Activated CD4-positive, CD25-positive, alpha-beta regulatory T cell treated with anti-CD3 and anti-CD28 coated beads, Interleukin-2, amount 50 U/mL, for 16 hours (primary cell): ENCODE results near the gene CES2.
"Not testable (repeated sequence)": the region's sequence is repeated elsewhere in the genome, so short reads cannot be mapped to it uniquely, and the experiment has no call there.

Experiments
- DNase-seq: peaks from one replicate; pipeline ENCODE4 v3.0.0-alpha.2; 2020; ENCODE audit warnings: low read depth, low spot score

The CES2 gene

DNA sequence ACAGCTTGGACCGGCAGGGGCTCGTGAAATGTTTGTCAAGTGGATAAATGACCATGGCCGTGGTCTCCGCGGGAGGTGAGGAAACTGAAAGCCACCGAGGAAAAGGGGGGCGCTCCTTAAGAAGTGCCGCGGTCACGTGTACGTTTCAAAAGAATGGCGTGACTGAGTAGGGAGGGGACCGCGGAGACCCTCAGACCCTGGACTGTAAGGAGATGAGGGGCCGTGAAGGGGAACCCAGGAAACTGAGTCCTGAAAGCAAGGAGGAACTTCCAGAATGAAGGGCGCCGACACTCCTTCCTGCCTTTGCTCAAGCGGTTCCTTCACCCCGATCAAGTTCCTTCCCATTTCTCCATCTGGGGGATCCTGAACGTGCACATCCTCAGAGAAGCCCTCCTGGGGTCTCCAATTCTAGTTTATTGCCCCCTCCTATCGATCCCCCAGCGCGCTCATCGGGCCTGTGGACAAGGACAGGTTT, 440 bp upstream of the CES2 start:
- DNase-seq, result not testable (repeated sequence)

DNA sequence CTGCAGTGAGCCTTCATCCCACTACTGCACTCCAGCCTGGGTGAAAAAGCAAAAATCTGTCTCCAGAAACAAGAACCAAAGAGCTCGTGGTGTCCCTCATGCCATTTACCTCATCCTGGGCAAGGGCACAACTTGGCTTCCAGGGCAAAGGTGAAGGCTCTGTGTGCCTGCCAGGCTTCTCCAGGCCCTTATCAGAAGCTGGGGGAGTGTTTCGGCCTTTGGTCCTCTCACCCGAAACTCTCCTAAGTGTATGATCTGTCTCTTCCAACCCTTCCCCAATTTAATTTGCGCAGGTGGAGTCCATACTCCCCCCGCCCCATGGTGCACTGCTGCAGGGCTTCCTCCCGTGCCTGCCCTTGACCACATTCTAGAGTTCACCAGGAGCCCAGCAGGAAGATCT, 1.1 kb downstream of the CES2 start:
- no peak for DNase-seq

- DNase-seq, result no peak
These were observed 1.7 kb downstream of the CES2 start for GRCh38 chr16:66936889-66937554.

- no peak for DNase-seq
These were observed 2.5 kb downstream of the CES2 start for GRCh38 chr16:66937725-66938337.

- no peak for DNase-seq
These were observed 4.0 kb downstream of the CES2 start for GRCh38 chr16:66939366-66939765.

DNA sequence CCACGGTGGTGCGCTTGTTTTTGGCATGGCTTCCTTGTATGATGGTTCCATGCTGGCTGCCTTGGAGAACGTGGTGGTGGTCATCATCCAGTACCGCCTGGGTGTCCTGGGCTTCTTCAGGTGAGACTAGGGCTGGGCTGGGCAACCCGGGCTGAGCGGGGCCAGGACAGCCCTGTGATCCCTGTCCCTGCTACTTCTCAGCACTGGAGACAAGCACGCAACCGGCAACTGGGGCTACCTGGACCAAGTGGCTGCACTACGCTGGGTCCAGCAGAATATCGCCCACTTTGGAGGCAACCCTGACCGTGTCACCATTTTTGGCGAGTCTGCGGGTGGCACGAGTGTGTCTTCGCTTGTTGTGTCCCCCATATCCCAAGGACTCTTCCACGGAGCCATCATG, 4.9 kb downstream of the CES2 start:
- DNase-seq, result no peak

- no peak for DNase-seq
These were observed 7.7 kb downstream of the CES2 start for GRCh38 chr16:66942981-66943380.

DNA sequence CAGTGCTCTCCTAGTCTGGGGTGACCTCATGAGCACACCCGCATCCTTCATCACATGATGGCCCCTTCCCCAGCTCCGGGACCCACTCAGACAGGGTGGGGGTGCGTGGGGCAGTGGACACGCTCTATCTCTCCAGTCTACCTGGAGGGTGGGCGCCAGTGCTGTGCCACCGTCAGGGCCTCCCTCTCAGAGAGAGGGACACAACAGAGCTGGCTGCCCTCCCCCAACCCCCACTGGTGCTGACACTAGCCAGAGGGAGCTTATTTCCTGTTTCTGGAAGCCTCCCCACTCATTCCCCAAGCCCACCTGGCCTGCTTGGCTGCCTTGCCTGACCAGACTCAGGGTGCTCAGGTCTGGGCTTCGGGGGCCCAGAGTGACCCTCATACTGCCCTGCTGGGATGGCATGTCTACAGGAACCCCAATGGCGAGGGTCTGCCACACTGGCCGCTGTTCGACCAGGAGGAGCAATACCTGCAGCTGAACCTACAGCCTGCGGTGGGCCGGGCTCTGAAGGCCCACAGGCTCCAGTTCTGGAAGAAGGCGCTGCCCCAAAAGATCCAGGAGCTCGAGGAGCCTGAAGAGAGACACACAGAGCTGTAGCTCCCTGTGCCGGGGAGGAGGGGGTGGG, 8.2 kb downstream of the CES2 start:
- no peak for DNase-seq

- DNase-seq, result no peak
These were observed 8.7 kb downstream of the CES2 start for GRCh38 chr16:66944054-66944441.

DNA sequence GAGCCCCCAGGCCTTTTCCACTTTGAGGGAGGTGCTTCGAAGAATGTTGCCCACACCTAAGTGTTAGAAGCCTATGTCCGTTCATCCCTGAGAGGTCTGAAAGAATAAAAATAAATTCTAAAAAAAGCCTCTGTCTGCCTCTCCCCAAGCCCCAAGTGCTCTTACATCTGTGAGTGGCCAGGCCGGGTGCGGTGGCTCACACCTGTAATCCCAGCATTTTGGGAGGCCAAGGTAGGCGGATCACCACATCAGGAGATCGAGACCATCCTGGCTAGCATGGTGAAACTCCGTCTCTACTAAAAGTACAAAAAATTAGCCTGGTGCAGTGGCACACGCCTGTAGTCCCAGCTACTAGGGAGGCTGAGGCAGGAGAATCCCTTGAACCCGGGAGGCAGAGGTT, 9.7 kb downstream of the CES2 start:
- DNase-seq, result not testable (repeated sequence)

DNA sequence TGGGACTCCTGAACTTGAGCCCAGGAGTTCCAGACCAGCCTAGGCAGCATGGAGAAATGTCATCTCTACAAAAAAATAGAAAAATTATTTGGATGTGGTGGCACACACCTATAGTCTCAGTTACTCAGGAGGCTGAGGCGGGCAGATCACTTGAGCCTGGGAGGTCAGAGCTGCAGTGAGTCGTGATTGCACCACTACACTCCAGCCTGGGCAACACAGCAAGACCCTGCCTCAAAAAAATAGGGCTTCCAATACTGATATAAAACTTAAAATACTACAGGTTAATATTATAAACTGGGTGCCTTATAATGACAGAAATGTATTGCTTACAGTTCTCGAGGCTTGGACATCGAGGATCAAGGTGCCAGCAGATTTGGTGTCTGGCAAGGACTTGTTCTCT, 10.6 kb downstream of the CES2 start:
- DNase-seq, result no peak

DNA sequence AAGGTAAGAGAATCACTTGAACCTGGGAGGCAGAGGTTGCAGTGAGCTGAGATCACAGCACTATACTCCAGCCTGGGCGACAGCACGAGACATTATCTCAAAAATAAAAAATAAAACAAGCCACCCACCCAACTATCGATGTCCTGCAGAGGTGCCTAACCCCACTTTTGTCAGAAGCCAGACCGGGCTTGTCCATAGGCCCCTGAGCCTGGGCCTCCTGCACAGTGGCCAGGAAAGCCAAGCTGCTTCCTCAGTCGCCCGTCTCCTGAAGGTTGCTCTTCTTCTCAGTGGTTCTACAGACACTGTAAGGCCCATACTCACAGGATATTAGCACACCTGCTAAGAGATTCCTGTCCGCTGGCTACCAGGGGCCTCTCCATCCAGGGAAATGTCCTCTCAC, 11.2 kb downstream of the CES2 start:
- DNase-seq, result no peak

DNA sequence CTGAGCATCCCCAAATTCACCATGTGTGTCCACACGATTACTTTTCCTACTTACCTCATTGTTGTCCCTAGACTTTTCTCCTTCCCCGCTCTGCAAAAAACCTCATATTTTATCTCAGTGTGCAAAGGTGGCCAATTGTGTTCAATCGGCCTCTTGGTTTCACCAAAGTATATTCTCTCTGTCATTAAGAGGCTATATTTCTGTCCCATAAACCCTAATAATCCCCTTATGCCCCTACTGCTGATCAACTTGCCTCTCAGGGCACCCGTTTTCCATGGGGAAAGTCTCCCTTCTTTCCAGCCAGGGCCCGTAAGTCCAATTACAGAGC, 11.6 kb downstream of the CES2 start:
- DNase-seq, result no peak

GRCh38 chr16:66947302-66948065, 12.2 kb downstream of the CES2 start:
- peak; percentile 74 for DNase-seq

DNA sequence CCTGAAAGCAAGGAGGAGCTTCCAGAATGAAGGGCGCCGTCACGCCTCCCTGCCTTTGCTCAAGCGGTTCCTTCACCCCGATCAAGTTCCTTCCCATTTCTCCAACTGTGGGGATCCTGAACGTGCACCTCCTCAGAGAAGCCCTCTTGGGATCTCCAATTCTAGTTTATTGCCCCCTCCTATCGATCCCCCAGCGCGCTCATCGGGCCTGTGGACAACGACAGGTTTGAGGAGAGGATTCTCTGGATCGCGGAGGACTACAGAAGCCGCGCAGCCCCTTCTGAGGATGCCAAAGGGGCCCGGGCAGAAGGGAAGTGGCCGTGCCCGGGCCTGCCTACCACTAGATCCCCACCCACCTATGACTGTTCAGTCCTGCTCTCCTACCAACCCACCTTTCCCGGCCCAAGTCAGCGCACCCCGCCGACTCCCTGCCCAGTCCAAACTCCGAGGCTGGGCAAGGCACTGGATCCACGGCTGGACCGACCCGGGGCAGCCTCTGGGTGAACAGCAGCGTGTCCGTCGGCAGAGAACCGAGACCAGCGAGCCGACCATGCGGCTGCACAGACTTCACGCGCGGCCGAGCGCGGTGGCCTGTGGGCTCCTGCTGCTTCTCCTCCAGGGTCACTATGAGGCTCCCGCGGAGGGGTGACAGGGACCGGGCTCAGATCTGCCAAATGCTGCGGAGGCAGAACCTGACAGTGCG, 13.0 kb downstream of the CES2 start:
- no peak for DNase-seq

GRCh38 chr16:66948837-66949225, 13.5 kb downstream of the CES2 start:
- no peak for DNase-seq

DNA sequence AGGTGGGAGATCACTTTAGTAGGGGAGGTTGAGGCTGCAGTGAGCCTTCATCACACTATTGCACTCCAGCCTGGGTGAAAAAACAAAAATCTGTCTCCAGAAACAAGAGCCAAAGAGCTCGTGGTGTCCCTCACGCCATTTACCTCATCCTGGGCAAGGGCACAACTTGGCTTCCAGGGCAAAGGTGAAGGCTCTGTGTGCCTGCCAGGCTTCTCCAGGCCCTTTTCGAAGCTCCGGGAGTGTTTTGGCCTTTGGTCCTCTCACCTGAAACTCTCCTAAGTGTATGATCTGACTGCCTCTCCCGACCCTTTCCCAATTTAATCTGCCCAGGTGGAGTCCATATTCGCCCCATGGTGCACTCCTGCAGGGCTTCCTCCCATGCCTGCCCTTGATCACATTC, 14.2 kb downstream of the CES2 start:
- DNase-seq, result no peak

DNA sequence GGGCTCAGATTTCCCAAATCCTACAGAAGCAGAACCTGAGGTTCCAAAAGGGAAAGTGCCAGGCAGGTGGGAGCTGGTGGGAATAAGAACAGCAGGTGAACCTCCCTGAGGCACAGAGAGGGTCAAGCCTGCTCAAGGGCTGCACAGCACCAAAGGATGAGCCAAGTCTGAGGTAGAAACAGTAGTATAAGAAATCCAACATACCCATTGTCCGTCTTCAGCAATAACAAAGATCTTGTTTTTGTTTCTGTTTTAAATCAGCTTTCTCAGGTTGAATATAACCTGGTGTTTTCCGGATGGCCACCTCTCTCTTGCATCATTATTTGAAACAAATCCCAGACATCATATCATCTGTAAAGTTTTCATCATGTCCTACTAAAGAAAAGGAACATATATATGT, 15.1 kb downstream of the CES2 start:
- no peak for DNase-seq

DNA sequence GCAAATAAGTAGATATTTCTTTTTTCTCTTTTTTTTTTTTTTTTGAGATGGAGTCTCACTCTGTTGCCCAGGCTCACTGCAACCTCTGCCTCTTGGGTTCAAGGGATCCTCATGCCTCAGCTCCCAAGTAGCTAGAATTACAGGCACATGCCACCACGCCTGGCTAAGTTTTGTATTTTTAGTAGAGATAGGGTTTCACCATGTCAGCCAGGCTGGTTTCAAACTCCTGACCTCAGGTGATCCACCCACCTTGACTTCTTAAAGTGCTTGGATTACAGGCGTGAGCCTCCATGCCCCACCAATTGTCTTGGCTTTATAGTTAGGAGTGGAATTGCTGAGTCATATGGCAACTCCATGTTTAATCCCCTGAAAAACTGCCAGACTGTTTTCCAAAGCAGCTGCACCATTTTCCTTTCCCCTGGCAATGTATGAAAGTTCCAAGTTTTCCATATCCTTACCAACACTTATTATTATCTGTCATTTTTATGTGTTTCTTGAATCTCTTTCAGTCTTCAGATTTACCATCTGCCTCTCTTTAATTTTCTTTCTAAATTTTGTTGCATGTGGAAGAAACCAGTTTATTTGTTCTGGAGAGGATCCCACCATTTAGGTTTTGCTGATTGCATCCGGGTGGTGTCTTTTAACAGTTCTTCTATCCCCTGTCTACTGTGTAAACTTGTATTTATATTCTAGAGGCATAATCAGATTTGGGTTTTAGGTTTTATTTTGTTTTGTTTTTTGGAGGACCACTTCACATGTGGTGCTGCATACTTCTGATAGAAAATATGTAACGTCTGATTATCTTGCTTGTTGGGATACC, 15.9 kb downstream of the CES2 start:
- DNase-seq, result no peak

GRCh38 chr16:66952430-66953110, 17.3 kb downstream of the CES2 start:
- no peak for DNase-seq
